Measurements from ENCODE around the gene RBPMS2. TPM values are rescaled to one million over a fixed set of nuclear protein-coding genes. Genes with fewer than 3 reads are reported as not detected.
A peak's percentile ranks its signal among the peaks of the same experiment; 100 is the strongest.

The RBPMS2 gene
- polyA plus RNA-seq, 1 of the 3 experiments (the other 2 are of a cell fraction), result 6.5 TPM

DNA sequence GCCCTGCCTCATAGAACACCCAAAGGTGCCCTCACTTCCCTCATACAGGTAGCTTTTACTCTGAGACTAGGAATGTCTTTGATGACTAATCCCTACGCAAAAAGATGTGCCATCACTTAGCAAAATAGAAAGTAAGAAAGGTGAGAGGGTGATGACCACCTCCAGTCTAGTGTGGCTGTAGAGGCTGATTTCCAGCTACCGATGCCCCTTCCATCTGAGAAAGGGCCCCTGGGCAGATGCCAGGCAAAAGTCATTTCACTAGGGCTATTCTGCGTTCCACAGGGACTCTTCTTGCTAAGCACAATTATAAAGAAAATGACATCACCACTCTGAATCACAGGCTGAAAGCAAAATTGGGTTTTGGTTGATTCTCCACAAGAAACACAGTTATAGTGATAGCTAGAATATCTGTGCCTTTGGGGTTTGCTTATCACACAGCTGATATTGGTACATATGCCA lies 77.4 kb downstream of the RBPMS2 start:
- Histone ChIP-seq H2AFZ (ENCODE audit: low read depth) (no peak overlapping the region), H3K27me3 (ENCODE audit: insufficient read depth) (no peaks in the 10 kb centered on the region), H3F3A (replicated peaks; ENCODE audit: insufficient read depth) (no peaks in the 10 kb centered on the region), H3K4me2 (no peak overlapping the region), H3K79me2 (ENCODE audit: insufficient read depth) (peaks cover 99% of the 10 kb centered on the region), H3K36me3 (replicated peaks in 1 of 2; ENCODE audit: control insufficient read depth in 1 of 2, insufficient read depth in 2 of 2, low read length in 1 of 2) (peaks cover 14 to 18% of the 10 kb centered on the region in 2 experiments), H3K9me2 (no peaks in the 10 kb centered on the region), H3K4me1 (ENCODE audit: control insufficient read depth in 1 of 2, insufficient read depth in 2 of 2, low read depth in 1 of 2, low read length in 1 of 2) (peaks cover 30 to 64% of the 10 kb centered on the region in 2 experiments), H4K20me1 (ENCODE audit: insufficient read depth) (peaks cover 86% of the 10 kb centered on the region), H3K9ac (no peak overlapping the region), H3K9me3 (no peaks in the 10 kb centered on the region), H3K27ac (ENCODE audit: low read depth in 2 of 2, low read length in 1 of 2) (peak overlapping the region; percentile 22 to 92; a peak in 3 of 4 replicates), H3K4me3 (ENCODE audit: low read depth in 2 of 2, low read length in 1 of 2) (no peak overlapping the region)
- DNase-seq, result no peak
- ChIA-PET POLR2A (interaction anchor here (2.9 kb wide), 1 partner anchor 30 kb away, joined by 10 read pairs; no protein-coding TSS in a partner anchor), CTCF (interaction anchor here (1.1 to 24.7 kb wide), 6 partner anchors 8 to 113 kb away, joined by 3 to 513 read pairs (median 6); no protein-coding TSS in a partner anchor)
- TF ChIP-seq, protein P1, sequence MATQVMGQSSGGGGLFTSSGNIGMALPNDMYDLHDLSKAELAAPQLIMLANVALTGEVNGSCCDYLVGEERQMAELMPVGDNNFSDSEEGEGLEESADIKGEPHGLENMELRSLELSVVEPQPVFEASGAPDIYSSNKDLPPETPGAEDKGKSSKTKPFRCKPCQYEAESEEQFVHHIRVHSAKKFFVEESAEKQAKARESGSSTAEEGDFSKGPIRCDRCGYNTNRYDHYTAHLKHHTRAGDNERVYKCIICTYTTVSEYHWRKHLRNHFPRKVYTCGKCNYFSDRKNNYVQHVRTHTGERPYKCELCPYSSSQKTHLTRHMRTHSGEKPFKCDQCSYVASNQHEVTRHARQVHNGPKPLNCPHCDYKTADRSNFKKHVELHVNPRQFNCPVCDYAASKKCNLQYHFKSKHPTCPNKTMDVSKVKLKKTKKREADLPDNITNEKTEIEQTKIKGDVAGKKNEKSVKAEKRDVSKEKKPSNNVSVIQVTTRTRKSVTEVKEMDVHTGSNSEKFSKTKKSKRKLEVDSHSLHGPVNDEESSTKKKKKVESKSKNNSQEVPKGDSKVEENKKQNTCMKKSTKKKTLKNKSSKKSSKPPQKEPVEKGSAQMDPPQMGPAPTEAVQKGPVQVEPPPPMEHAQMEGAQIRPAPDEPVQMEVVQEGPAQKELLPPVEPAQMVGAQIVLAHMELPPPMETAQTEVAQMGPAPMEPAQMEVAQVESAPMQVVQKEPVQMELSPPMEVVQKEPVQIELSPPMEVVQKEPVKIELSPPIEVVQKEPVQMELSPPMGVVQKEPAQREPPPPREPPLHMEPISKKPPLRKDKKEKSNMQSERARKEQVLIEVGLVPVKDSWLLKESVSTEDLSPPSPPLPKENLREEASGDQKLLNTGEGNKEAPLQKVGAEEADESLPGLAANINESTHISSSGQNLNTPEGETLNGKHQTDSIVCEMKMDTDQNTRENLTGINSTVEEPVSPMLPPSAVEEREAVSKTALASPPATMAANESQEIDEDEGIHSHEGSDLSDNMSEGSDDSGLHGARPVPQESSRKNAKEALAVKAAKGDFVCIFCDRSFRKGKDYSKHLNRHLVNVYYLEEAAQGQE (IDR thresholded peaks at IDR 0.05; ENCODE audit: low read depth, low read length), result no peak
- TF ChIP-seq FOSL2 (IDR thresholded peaks at IDR 0.05; ENCODE audit: borderline replicate concordance, low read depth), result peak; percentile 2; the same call in 1 of the 2 replicates
- TF ChIP-seq POLR2AphosphoS5 (IDR thresholded peaks at IDR 0.05; ENCODE audit: low read depth, low read length), result no peak
- 82% methylated on average over 3 of the region's 3 CpGs for WGBS (ENCODE audit: low lambda C conversion rate)

DNA sequence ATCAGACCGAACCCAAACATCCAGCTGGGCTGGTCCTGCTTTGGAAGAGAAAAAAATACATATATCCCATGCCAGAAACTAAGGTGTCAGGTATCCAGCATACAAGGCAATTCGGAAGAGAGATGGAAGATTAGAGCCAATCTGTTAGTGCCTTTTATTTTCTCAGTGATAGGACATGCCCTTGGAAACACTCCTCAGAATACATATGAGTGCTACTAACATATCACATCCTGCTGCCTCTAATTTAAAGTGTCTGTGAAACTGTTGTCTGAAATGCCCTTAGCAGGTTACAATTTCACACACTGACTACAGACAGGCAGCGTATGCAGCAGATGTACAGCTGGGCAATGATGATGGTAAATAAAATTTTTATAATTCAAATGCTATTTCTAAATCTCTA lies 78.9 kb downstream of the RBPMS2 start:
- no peak overlapping the region for H2AFZ ChIP-seq (ENCODE audit: low read depth)
- no peaks in the 10 kb centered on the region for H3F3A ChIP-seq (replicated peaks; ENCODE audit: insufficient read depth)
- no peaks in the 10 kb centered on the region for H3K9me2 ChIP-seq
- H3K9ac ChIP-seq, result no peak overlapping the region
- 77% methylated on average over 3 of the region's 3 CpGs for WGBS (ENCODE audit: low lambda C conversion rate)
- H3K79me2 ChIP-seq (ENCODE audit: insufficient read depth), result peaks cover 98% of the 10 kb centered on the region
- peaks cover 84% of the 10 kb centered on the region for H4K20me1 ChIP-seq (ENCODE audit: insufficient read depth)
- H3K4me1 ChIP-seq (ENCODE audit: control insufficient read depth in 1 of 2, insufficient read depth in 2 of 2, low read depth in 1 of 2, low read length in 1 of 2), result peaks cover 30 to 60% of the 10 kb centered on the region in 2 experiments
- H3K9me3 ChIP-seq, result no peaks in the 10 kb centered on the region
- no peaks in the 10 kb centered on the region for H3K27me3 ChIP-seq (ENCODE audit: insufficient read depth)
- DNase-seq, result no peak
- ChIA-PET POLR2A (interaction anchor here (0.5 to 2.9 kb wide), 2 partner anchors 32 to 1615 kb away, joined by 3 to 10 read pairs; no protein-coding TSS in a partner anchor), CTCF (interaction anchor here (0.7 to 24.7 kb wide), 8 partner anchors 9 to 403 kb away, joined by 3 to 513 read pairs (median 6); no protein-coding TSS in a partner anchor)
- no peak overlapping the region for H3K4me3 ChIP-seq (ENCODE audit: low read depth in 2 of 2, low read length in 1 of 2)
- H3K27ac ChIP-seq (ENCODE audit: low read depth in 2 of 2, low read length in 1 of 2), result peak overlapping the region in 1 of 2 experiments; percentile 92; a peak in 2 of 4 replicates
- no peak overlapping the region for H3K4me2 ChIP-seq
- peaks cover 17% of the 10 kb centered on the region in 2 experiments for H3K36me3 ChIP-seq (replicated peaks in 1 of 2; ENCODE audit: control insufficient read depth in 1 of 2, insufficient read depth in 2 of 2, low read length in 1 of 2)
- TF ChIP-seq RCOR1 (IDR thresholded peaks at IDR 0.05; ENCODE audit: low read length) (0 out of 2 replicates have a peak, but pooled peaks have one; percentile 47), PBX3 (IDR thresholded peaks at IDR 0.05) (no peak), FOXM1 (IDR thresholded peaks at IDR 0.05; ENCODE audit: low read depth) (no peak), GATA2 (CRISPR knock-in tag; IDR thresholded peaks at IDR 0.05) (peak; percentile 56), POLR2AphosphoS5 (IDR thresholded peaks at IDR 0.05; ENCODE audit: low read depth, low read length) (no peak), GABPA (IDR thresholded peaks at IDR 0.05; ENCODE audit: low read depth) (no peak), MAX (IDR thresholded peaks at IDR 0.05; ENCODE audit: low read depth) (no peak), RAD21 (IDR thresholded peaks at IDR 0.05; ENCODE audit: low read length) (no peak), SMC3 (IDR thresholded peaks at IDR 0.05; ENCODE audit: low read depth, low read length) (no peak), YY1 (IDR thresholded peaks at IDR 0.05; ENCODE audit: low read depth) (no peak), CHD2 (IDR thresholded peaks at IDR 0.05; ENCODE audit: low read length, partially characterized antibody) (peak; percentile 28)
- TF ChIP-seq, protein P2, sequence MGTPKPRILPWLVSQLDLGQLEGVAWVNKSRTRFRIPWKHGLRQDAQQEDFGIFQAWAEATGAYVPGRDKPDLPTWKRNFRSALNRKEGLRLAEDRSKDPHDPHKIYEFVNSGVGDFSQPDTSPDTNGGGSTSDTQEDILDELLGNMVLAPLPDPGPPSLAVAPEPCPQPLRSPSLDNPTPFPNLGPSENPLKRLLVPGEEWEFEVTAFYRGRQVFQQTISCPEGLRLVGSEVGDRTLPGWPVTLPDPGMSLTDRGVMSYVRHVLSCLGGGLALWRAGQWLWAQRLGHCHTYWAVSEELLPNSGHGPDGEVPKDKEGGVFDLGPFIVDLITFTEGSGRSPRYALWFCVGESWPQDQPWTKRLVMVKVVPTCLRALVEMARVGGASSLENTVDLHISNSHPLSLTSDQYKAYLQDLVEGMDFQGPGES (IDR thresholded peaks at IDR 0.05; ENCODE audit: low read depth, low read length), result no peak
